ENCODE data around the gene GPI.
"Not testable (repeated sequence)": the region's sequence is repeated elsewhere in the genome, so short reads cannot be mapped to it uniquely, and the experiment has no call there.

The GPI gene

DNA sequence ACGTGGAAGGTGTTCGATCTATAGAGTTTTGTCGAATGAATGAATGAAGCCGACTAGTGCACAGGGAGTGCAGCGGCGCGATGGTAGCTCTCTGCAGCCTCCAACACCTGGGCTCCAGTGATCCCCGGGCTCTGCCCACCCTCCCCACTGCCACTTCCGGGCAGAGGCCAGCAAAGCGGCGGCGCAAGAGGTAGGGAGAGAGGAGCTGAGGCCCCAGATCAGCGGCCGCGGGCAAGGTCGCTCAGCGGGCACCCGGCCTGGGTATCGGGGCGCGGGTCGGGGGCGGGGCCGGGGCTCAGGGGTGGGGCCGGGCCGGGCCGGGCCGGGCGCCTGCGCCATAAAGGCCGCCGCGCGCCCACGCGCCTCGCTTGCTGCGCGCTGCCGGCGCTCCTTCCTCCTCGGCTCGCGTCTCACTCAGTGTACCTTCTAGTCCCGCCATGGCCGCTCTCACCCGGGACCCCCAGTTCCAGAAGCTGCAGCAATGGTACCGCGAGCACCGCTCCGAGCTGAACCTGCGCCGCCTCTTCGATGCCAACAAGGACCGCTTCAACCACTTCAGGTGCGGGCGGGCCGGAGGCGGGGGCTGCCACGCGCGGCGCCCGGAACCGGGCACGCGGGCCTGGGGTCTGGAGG is at the start of gene GPI:
GPI (plus strand) TSS at position 367 of the 633 bp plus-strand sequence; CDS start at position 438, 71 bp downstream.
- no peak for FAIRE-seq

DNA sequence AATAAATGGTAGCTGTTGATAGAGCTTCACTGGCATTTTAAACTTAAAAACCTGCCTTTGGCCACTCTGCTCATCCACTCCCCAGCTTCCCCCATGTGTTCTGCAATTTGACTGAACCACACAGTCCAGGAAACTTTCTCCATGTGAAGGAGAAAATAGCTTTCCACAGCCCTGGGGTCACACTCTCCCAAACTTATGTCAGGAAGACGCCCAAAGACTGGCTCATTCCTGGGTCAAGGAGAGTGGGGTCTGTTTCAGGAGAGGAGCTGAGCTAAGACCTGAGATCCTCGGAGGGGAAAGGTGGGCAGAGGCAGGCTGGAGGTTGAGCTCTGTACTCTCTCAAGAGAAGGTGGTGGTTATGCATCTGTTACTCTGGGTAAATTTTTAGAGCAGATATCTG is 48.7 kb upstream of the GPI start:
- no peak for FAIRE-seq

DNA sequence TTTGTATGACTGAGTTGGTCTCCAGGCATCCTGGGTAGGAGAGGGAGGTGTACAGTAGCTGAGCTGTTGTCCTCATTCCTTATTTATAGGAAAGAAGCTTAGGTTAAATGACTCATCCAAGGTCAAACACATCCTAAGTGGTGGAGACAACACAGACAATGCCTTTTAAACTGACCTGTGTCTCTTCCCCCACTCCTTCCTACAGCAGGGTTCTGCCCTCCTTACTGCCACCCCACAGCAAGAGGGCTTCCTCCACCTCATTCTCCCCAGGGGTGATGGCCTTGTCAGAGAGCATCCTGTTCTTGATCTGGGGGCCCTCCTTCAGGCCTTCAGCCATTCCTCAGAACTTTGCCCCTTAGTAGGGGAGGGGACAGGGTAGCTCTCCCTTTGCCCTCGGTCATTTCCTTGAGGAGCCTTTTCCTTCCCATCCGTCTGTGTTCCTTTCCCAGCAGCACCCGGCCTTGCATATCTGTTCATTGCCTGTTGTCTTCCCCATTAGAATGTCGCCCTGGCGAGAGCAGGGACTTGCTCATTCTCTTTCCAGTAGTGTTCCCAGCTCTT is 48.2 kb upstream of the GPI start:
- FAIRE-seq: no peak

DNA sequence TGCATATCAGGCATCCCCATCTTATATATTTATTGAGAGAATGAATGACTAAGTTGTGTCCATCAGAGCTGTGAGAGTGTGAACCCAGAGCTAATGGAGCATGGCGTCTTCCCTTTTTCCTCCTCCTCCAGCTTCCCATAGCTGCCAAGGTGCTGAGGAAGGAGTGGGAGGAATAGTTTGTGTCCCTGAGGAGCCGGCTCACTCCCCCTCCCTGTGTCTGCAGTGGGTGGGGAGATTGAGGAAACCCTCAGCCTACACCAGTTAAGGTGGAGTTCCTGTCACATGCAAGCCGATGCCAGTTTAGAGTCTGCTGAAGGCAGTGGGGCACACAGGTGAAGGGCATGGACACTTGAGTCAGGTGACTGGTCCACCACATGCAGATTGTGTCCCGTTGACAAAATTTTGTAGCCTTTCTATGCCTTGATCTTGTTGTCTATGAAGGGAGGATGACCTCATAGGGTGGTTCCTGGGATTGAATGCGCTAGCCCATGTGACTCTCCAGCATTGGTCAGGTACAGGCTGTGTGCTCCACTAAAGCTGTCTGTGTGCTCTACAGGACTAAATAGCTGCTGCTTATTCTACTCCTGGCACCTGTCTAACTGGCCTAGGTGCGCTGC is 47.6 kb upstream of the GPI start:
- no peak for FAIRE-seq

DNA sequence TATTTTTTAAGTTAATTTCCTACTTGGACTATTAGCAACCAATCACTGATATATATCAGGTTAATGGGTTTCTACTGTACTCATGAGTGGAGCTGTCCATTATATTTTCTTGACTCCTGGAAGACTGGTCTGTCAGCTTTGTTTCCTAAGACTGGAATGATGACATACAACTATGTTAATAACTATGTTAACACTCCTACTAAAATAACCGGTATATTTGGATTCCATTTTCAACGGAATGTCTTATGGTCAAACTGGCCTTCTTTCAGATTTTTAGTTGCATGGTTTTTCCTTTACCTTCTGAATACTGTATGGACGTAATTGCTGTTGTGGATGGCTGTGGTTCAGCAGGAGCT is 45.8 kb upstream of the GPI start:
- no peak for FAIRE-seq

DNA sequence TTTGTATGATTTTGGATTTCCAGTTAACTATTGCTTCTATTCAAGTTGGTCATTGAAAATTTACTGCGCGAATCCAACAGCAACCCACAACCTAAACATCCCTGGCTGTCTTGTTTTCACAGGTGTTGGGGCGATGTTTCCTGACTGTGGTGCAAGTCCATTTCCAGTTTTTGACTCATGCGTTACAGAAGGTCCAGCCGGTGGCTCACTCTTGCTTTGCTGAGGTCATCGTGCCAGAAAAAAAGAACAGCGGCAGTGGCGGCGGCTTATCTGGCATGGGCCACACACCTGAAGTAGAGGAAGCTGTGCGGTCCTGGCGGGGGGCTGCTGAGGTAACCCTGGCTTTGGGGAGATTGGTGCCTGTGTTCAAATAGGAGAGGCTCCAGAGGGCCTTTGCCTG is 45.2 kb upstream of the GPI start:
- no peak for FAIRE-seq

DNA sequence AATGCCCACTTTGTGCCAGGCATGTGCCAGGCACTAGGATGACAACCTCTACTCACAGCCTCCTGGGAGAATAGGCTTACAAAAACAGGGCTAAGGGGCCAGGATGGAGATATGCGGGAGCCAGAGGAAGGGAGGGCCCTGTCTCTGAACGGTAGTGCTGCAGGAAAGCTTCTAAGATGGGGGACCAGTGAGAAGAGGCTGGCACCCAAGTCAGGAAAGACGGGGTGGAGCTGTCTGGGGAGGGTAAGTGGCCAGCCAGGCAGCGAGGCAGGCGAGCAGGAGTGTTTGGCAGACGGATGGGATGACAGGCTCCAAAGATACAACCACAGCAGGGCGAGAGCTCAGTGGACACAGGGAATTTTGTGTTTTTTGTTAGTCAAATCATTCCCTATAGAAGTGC is 44.7 kb upstream of the GPI start:
- no peak for FAIRE-seq

DNA sequence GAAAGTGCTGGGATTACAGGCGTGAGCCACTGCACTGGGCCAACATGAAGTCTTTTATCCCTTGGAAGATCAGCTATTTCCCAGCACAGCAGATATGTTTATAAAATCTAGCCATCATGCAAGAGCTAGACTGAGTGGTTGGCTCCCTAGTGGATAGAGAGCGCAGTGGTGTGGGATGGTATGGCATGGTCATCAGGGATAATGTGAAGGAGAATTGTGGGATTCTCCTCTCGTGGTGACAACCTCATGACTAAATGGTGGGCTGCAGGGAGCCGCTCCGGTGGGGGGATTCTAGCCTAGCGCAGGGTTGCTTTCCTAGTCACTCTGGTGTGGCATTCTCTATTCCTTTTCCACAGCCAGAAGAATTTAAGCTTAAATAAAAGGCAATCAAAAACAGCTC is 43.3 kb upstream of the GPI start:
- FAIRE-seq: no peak

DNA sequence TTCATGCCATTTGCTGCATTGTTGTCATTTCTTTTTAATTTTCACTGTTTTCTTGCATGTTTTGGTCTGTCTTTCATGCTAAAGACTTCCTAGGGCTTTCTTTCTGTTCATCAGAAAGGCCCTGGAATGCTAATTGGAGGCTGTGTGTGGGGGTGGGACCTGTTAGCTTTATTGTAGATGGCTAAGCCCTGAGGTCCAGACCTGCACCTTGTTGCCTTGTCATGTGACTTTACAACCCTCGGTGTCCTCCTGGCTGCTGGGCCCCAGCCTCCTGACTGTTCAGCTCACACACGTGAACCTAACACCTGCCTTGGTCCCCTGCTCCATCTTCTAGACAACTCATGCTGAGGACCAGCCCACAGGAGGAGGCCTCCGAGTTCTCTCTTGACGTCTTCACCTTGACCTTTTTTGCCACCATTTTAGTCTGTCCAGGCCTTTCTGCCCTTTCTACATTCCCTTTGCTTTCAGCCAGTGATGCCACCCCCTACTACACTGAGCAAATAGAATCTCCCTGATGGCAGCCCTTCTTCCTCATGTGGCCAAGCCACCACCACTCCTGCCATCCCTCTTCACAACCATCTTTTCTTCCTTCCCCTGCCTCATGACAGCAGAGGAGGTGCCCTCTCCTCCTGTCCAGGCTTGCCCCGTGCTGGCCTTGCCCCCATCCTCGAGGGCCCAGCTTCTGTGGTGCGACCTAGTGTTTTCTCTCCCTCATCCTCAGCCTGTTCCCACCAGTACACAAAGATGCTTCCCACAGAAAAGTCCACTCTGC is 41.4 kb upstream of the GPI start:
- no peak for FAIRE-seq

DNA sequence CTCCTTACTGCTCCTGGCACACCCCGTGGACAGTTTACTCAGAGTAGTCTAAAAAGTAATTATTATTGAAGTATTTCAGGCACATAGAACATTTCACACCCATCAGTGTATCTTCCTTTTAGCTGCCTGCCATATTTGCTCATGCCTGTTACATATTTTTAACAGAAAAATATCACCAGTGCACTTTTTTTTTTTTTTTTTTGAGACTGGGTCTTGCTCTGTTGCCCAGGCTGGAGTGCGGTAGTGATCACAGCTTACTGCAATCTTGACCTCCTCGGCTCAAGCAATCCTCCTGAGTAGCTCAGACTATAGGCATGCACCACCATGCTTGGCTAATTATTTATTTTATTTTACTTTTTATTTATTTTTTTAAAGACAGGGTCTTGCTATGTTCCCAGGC is 40.7 kb upstream of the GPI start:
- FAIRE-seq: no peak

DNA sequence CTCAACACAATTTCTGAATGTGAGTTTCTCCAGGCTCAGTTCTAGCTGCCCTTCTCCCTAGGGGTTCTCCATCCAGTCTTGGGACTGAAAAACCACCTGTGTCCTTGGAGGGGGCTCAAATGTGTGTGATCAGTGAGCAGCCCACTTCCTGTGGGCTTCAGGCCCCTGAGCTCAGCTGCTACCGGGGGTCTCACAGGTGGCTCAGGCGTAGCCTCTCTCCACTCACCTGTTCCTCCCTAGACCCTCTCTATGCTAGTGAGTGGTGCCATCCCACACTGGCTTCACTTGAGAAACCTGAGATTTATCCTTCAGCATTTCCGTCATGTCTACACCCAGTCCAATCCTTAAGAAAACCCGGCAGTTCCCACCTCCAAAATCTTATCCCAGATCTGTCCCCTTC is 39.8 kb upstream of the GPI start:
- FAIRE-seq: no peak

DNA sequence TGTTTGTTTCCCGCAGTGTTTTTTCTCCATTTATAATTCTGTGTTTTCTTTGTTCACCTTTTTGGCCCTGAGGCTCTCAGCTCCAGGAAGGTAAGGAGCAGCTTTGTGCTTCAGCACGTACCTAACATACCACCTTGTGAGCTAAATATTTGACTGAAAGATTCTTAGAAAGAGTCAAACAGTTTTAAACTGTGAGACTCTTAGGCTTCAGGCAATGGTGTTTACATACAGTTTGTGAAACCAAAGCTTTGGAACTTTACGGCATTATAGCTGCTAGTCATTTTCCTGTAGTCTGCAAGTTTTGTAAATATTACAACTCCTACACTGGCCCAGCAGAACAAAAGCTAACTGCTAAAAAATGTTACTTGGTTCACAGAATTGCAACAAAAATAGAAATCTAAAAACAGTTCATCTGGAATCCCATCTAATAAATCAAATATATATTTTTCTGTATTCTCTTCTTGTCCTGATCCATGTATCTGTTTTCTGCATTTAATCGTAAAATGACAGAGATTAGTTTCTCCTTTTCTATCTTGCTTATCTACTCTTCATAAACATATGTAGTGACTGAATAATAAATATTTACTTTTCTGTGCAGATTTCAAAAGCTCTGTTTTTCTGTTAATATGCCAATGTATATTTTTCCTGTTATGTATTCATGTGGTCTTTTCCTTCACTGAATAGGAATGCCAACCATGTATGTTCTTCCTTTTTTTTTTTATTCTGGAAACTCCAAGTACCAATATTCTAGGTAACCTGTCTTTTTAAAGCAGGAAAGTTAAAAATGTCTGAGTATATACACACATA is 38.8 kb upstream of the GPI start:
- no peak for FAIRE-seq

DNA sequence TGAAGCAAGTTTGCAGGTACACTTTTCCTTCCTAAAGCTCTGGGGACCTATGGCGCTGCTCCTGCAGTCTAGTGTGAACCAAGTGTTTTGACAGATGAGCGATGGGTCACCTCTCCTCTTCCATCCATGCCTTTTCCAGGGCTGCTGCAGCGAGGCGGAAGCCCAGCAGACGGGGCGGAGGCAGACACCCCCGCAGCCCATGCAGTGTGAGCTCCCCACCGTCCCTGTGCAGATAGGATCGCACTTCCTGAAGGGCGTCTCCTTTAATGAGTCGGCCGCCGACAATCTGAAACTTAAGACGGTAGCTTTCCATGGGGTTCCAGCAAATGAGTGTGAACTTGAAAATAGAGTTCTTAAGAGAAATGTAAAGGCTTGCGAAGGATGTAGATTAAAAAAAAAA is 37.1 kb upstream of the GPI start:
- no peak for FAIRE-seq

DNA sequence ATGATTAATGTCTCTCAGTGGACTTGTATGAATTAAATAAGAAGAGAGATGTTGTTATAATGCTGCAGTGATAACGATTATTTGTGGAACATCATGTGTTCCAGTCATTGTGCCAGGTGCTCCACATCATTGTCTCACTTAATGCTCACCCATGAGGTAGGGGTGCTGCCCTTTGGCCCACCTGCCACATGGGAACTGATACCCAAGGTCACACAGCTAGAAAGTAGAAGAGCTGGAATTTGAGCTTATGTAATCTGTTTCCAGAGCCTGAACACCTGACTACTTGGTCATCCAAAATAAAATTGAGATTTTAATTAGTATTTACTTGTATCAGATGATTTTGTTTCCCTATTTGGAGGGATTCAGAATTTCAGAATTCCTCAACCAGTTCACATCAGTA is 36.0 kb upstream of the GPI start:
- no peak for FAIRE-seq

DNA sequence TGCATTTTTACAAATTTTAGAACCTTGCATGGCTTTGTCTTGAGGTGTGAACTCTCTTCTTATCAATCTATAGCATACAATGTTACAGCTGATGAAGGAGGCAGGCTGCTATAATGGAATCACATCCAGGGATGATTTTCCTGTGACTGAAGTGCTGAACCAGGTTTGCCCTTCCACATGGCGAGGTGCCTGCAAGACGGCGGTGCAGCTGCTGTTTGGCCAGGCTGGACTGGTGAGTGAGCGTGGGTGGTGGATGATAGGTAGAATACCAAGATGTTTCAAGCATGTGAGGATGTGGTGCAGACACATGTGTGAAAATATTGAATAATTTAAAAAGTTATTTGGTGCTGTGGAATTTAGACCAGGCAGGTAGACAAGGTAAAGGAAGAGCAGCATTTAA is 34.9 kb upstream of the GPI start:
- FAIRE-seq: no peak

DNA sequence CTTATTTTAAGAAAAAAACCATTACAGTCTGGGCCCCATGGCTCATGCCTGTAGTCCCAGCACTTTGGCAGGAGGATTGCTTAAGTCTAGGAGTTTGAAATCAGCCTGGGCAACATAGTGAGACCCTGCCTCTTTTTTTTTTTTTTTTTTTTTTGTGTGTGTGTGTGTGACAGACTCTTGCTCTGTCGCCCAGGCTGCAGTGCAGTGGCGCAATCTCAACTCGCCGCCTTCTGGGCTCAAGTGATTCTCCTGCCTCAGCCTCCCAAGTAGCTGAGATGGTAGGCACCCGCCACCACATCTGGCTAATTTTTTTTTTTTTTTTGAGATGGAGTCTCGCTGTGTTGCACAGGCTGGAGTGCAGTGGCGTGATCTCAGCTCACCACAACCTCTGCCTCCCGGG is 34.4 kb upstream of the GPI start:
- FAIRE-seq: not testable (repeated sequence)

DNA sequence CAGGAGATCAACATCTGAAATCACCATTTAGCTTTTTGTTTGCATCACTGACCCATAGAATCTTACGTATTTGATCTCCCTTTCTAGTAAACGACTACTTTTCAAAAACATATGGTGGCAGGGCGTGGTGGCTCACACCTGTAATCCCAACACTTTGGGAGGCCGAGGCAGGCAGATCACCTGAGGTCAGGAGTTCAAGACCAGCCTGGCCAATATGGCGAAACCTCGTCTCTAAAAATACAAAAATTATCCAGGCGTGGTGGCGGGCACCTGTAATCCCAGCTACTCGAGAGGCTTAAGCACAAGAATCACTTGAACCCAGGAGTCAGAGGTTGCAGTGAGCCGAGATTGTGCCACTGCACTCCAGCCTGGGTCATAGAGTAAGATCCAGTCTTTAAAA is 33.4 kb upstream of the GPI start:
- FAIRE-seq: not testable (repeated sequence)

DNA sequence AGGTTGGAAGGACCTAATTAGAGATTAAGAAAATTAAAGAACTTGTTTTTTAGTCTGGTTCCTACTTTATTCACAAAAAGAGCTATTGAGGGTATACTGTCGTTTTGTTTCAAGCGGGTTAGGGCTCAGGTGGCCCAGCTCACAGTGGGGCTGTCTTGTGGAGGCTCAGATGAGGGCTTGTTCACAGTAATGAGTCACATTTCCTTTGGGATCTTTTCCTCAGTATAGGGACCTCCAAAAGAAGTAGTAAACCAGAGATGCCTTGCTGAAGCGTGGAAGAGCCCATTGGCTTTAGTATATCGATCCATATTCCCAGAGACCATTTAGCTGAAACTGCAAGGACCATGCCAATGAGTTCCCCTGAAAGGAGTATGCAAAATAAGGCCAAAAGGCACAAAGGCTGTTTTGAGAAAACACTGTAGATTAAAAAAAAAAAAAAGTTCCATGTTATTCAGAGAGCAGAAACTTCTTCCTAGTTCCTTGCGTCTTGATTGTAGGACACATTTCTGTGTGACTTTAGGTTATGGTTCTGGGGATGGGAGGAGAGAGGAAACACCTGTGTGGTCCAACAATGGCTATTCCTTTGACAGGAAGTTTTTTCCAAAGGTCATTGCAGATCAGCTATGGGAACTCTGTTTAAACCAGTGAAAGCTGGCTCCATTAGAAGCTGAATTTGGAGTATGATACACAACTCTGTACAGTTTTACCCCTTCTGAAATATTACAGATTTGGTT is 32.8 kb upstream of the GPI start:
- FAIRE-seq: no peak

DNA sequence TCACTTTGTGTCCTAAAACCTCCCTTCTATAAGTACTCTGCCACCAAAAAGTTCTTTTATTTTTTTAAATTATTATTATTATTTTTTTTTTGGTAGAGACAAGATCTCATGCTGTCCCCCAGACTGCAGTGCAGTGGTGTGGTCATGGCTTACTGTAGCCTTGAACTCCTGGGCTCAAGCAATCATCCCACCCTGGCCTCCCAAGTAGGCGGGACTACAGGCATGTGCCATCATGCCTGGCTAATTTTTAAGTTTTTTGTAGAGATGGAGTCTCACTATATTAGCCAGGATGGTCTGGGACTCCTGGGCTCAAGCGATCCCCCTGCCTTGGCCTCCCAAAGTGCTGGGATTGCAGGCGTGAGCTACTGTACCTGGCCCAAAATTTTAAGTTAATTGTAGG is 29.1 kb upstream of the GPI start:
- no peak for FAIRE-seq

DNA sequence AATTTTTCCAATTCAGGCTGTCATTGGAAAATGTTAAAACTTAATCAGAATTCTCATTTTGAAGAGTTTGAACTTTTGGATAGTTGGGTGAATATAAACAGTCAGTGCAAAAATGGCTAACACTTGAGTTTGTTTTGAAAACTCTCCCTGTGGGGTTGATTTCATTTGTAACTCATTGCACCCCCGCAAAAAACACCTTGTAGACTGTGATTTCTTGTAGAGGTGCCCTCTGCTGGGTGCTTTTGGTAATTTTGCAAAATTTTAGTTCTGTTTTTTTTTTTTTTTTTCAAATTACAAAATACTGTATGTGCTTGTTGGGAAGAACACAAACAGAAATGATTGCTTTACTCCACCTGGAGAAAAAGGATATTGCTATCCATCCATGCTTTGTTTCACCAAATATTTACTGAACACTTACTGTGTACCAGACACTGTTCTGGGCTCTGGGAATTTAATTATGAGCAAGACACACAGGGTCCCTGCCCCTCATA is 28.2 kb upstream of the GPI start:
- peak; percentile 82 for FAIRE-seq

DNA sequence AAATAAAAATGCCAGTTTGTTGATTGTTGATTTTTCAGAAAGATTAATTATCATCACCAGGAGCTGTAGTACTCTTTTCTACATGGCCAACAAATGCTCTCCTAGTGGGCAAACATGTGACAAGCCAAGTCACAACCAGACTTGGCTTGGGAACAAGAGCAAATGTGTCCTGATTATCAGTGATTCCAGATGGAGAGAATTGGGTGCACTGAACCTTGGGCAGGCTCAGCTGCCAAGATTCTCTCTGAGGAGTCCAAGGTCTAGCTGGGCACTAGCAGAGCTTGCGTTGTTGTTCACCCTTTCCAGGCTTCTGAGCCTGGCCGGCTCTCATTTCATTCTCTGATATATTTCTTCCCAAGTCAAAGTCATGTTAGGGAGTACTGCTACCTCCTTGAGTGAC is 27.3 kb upstream of the GPI start:
- no peak for FAIRE-seq

DNA sequence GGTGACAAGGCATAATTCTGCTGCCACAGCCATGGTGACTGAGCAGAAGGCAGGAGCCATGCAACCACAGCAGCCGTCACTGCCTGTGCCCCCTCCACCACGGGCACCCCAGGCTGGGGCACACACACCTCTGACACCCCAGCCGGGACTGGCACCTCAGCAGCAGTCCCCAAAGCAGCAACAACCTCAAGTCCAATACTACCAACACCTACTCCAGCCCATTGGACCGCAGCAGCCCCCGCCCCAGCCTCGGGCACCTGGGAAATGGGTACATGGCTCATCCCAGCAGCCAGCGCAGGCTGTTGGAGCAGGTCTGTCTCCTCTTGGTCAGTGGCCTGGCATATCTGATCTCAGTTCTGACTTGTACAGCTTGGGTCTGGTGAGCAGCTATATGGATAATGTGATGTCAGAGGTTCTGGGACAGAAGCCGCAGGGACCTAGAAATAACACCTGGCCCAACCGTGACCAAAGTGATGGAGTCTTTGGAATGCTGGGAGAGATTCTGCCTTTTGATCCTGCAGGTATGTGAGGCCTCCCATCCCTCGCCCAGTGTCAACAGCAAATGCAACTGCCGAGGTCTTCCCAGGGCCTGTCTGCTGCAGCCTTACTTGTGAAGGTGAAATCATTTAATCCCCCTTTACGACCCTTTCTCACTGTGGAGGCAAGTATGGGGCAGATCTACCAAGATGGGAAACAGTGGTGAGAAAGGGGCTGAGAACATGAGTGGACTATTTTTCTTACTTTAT is 22.9 kb upstream of the GPI start:
- FAIRE-seq: no peak

Data from G401.6 (cell line).